ENCODE results near the gene HBD.
A peak's percentile ranks its signal among the peaks of the same experiment; 100 is the strongest.

HBD gene

DNA sequence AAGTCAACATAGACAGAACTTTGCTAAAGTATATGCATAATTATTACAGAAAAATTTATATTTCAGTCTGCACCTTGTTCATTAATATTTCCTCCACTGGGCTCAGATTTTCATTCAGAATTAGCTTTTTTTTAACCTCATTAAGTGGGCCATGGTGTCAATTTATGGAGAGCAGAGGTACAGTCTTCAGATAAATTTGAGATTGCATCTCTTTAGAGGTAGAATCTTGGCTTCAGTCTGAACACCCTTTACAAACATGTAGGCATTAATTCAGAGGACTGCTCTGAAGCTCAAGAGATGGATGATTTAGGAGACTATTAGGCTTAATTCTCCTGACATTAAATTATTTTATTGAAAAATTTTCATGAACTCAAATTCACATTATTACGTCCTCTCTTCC lies 4.0 kb downstream of the HBD start:
- no peak for DNase-seq

DNA sequence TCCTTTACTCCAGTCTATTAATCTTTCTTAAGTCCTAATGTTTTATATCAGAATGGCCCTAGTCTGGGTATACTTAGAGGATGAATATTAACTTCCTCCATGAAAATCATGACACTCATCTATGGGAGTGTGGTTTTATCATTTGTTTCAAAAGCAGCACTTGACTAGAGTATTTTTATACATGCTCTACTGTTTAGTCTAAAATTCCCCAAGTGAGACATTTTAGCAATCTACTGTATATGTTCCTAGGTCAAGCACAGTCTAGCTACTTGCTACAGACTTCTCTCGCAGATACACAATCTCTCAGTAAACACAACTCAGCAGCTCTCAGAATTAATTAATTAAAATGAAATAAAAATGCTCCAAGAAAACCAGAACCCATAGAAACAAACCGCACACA lies 4.5 kb downstream of the HBD start:
- DNase-seq, result no peak

DNA sequence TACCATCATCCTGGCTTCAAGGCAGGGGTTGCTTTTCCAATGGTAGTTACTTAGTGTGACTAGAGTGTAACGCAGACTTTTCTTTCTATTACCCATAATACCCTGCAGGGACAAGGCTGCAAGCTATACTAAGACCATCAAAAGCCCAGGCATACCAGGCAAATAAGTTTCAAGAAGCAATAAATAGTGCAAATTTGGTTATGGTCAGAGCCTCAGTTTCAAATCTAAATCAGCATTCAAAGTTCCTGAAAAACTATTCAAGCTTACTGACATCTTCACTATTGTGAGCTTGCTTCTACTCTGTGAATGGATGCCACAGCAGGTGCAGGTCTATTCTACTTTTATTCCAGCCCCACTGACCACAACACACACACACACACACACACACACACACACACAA lies 4.9 kb downstream of the HBD start:
- DNase-seq, result no peak

DNA sequence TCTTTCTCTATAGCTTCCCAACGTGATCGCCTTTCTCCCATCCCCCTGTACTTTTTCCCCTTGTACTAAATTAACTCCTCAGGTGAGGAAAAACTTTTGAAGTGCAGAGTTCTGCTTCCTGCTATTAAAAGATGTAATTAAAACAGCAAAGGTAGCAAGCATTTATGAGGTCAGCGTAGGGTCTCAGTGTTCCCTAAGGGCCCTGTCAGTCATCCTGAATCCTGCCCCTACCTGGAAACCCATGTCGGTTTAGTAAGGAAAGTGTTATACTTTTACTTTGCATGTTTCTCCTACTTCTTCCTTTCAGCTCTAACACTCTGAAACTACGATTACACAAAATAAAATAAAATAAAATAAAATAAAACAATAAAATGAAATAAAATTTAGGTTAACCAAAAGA lies 6.2 kb downstream of the HBD start:
- DNase-seq, result no peak

DNA sequence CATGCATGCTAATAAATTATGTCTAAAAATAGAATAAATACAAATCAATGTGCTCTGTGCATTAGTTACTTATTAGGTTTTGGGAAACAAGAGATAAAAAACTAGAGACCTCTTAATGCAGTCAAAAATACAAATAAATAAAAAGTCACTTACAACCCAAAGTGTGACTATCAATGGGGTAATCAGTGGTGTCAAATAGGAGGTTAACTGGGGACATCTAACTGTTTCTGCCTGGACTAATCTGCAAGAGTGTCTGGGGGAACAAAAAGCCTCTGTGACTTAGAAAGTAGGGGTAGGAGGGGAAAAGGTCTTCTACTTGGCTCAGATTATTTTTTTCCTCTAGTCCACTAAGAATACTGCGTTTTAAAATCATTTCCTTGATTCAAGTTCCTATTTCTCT lies 6.6 kb downstream of the HBD start:
- no peak for DNase-seq

DNA sequence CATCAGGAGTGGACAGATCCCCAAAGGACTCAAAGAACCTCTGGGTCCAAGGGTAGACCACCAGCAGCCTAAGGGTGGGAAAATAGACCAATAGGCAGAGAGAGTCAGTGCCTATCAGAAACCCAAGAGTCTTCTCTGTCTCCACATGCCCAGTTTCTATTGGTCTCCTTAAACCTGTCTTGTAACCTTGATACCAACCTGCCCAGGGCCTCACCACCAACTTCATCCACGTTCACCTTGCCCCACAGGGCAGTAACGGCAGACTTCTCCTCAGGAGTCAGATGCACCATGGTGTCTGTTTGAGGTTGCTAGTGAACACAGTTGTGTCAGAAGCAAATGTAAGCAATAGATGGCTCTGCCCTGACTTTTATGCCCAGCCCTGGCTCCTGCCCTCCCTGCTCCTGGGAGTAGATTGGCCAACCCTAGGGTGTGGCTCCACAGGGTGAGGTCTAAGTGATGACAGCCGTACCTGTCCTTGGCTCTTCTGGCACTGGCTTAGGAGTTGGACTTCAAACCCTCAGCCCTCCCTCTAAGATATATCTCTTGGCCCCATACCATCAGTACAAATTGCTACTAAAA lies 7.5 kb downstream of the HBD start, which contains the start of gene HBB:
TSS of gene HBB (minus strand) at position 340 of the 579 bp plus-strand sequence. CDS start at position 290, 50 bp downstream.
- DNase-seq, result peak; percentile 98

DNA sequence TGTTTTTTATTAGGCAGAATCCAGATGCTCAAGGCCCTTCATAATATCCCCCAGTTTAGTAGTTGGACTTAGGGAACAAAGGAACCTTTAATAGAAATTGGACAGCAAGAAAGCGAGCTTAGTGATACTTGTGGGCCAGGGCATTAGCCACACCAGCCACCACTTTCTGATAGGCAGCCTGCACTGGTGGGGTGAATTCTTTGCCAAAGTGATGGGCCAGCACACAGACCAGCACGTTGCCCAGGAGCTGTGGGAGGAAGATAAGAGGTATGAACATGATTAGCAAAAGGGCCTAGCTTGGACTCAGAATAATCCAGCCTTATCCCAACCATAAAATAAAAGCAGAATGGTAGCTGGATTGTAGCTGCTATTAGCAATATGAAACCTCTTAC lies 8.8 kb downstream of the HBD start:
- no peak for DNase-seq

DNA sequence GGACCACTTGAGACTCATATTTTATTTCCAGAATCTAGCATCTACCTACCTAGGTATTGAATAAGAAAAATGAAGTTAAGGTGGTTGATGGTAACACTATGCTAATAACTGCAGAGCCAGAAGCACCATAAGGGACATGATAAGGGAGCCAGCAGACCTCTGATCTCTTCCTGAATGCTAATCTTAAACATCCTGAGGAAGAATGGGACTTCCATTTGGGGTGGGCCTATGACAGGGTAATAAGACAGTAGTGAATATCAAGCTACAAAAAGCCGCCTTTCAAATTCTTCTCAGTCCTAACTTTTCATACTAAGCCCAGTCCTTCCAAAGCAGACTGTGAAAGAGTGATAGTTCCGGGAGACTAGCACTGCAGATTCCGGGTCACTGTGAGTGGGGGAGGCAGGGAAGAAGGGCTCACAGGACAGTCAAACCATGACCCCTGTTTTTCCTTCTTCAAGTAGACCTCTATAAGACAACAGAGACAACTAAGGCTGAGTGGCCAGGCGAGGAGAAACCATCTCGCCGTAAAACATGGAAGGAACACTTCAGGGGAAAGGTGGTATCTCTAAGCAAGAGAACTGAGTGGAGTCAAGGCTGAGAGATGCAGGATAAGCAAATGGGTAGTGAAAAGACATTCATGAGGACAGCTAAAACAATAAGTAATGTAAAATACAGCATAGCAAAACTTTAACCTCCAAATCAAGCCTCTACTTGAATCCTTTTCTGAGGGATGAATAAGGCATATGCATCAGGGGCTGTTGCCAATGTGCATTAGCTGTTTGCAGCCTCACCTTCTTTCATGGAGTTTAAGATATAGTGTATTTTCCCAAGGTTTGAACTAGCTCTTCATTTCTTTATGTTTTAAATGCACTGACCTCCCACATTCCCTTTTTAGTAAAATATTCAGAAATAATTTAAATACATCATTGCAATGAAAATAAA lies 9.5 kb downstream of the HBD start:
- DNase-seq, result no peak

DNA sequence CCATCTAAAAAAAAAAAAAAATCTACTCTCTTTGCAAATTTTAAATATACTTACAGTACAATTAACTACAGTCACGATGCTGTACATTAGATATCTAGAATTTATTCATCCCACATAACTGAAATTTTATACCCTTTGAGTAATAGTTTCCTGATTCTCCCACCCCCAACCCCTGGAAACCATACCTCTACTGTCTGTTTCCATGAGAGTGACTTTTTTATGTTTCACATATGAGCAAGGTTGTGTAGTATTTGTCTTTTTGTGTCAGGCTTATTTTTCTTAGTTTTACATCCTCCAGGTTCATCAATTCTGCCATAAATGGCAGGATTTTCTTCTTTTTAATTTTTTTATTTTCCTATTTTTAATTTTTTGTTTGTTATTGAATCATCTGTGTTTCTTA lies 10.6 kb downstream of the HBD start:
- no peak for DNase-seq

DNA sequence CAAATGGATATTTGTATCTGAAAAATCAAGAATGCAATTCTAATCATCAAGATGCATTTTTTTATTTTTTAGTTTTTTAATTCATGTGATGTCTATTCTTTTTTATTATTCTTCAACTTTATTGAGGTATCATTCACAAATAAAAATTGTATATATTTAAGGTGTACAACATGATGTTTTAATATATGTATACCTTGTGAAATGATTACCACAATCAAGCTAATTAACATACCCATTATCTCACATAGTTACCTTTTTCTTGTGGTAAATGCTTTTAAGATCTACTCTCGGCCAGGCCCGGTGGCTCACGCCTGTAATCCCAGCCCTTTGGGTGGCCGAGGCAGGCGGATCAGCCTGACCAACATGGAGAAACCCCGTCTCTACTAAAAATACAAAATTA lies 11.1 kb downstream of the HBD start:
- DNase-seq, result no peak

DNA sequence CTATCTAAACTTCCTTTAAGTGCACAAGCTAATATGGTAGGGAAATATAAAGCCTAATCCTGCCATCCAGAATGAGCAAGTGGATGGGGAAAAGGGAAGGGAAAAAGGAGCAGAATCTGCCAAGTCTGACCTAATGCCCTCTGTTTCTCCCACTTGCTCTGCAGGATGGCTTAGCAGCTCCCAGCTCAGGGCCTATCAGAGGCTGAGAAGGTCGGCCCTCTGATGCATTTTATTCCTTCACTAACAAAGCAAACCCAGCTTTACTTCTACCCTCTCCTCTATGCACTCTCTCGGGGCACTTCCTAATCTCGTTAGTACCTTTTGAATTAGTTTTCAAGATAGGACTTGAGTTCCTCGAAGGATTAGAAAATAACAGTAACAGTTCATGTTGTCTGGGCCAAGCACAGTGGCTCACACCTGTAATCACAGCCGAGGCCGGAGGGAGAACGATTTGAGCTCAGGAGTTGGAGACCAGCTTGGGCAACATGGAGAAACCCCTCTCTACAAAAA lies 23.9 kb downstream of the HBD start:
- no peak for DNase-seq

DNA sequence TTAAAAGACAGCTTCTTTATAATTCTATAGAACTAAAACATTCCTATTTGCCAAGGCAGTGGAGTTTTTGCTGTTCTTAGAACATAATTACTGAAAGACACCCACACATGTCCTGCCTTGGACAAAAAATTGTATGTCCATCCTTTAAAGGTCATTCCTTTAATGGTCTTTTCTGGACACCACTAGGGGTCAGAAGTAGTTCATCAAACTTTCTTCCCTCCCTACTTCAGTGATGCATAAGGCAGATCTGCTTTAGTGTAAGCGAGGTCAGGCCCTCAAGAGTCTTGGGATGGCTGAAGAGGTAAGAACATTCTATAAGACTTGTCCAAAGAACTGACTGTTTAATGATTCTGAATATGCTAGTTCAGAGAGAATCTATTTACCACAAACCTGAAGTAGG lies 29.5 kb downstream of the HBD start:
- peak; percentile 77 for DNase-seq

DNA sequence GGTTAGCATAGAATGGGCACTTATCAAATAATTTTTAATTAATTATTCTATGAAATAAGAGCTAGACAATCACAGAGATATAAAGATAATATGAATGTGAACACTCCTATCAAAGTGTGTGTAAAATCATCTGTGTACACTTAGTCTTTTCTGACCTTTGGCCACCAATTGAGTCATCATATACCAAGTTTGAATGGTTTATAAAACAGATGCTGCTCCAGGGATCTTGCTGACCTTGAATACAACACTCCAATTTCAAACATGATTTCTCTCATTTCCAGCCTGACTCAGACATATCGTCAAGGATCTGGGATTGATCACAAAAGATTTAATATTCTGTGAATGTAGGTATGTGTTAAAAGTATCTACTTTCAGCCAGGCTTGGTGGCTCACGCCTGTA lies 30.9 kb downstream of the HBD start:
- DNase-seq, result peak; percentile 55

DNA sequence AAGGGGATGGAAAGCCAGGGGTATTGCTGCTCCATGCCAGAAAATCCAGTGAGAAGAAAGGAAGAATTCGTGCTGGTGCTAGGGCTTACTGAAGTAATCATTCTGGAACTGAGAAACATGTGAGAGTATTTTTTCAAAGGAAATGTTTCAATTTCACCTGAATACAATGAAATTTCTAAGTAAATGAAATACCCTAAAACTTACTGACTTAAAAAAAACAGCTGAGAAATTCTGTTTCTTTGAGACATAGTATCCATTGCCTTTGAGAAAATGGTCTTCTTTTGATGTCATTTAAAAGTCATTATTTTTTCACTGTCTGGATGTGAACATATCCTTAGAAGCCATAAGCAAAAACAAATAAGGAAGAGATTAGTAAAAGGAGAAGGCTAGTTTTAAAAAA lies 33.7 kb downstream of the HBD start, which contains the start of gene OR51V1:
TSS of gene OR51V1 (minus strand) at position 101 of the 400 bp plus-strand sequence. CDS start at position 101, 0 bp downstream.
- no peak for DNase-seq

DNA sequence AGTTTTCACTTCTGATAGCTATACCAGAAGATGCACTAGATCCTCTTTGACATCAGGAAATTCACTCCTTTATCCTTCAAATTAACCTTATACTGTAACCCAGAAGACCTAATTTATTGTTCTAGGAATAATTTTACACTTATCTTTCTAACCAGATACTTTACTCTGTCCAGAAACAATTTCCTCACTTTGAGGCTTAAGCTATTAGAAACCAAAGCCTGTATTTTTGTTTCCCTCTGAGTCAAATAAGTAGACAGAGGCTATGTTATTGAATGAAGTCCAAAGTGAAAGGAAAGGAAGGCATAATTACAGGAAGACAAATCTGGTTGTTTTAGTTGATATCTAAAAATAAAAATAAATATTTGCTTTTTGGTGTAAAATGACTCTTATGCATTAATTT lies 36.0 kb downstream of the HBD start:
- no peak for DNase-seq

DNA sequence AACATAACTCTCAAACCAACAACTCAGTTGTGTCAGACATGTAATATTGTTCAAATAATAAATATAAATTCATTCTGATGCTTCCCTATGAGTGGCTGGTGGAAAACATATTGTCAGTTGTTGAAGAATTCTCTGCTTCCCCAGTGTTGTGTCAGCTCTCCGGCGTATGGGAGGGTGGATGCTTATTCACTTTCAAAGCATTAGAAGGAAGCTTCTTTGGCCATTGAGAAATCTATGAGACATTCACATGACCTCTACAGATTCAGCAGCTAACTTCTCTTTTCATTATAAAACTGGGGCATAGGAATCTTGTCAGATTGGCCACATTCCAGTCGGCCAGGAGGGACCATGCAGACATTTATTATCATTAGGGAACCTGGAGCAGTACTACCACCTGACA lies 36.7 kb downstream of the HBD start:
- DNase-seq, result peak; percentile 40

DNA sequence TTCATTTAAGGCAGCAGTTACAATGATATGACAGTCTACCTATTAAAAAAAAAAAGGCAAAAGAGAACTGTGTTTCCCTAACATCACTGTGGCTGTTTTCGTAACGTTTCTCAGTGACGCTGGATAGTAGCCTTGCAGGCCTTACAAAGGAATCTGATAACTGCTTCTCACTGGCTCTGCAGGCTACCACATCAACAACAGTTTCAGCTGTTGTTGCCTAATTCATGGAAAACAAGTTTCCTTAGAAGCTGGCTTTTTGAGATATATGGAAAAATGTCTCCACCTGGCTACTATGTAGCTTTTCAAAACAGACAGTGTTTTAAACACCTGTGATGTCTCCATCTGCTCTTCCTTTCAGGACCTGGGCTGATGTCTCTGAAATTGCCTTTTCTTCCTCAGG lies 37.6 kb downstream of the HBD start:
- DNase-seq, result no peak

DNA sequence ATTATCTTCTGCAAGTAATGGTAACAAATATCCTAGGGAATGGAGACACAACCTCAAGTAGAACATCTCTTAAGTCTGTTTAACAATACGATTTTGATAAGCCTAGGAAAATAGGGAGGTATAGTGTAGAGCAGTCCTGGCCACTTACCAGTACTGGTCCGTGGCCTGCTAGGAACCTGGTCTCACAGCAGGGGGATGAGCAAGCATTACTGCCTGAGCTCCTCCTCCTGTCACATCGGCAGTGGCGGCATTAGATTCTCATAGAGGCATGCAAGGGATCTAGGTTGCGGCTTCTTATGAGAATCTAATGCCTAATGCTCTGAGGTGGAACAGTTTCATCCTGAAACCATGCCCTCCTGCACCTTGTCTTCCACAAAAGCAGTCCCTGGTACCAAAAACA lies 38.2 kb downstream of the HBD start:
- DNase-seq, result no peak

DNA sequence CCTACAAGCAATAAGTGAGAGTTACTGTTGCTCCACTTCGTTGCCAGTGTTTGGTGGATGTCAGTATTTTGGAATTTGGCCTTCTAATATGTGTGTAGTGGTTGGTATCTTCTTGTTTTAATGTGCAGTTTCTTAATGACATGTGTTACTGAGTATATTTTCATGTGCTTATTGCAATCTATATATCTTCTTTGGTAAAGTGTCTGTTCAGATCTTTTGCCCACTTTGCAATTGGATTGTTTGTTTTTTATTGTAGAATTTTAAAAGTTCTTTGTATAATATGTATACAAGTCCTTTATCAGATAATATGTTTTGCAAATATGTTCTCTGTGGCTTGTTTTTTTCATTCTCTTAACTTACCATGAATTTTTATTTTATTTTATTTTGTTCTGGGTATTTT lies 41.5 kb downstream of the HBD start:
- no peak for DNase-seq

DNA sequence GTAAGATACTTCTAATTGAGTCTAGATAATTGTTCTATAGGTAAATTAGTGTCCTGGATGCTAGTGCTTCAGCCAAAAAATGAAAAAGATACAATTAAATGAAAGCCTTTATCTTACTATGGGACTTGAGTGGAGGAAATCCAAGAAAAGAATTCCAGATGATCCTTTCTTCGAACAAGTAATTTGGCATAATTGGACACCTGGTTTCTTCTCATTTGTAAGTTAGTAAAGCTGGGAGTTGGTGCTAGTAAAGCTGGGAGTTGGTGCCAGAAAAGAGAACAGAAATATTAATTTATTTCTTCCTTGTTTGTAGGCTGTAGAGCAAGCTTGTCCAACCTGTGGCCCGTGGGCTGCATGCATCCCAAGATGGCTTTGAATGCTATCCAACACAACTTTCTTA lies 46.1 kb downstream of the HBD start:
- DNase-seq, result no peak
